Natural killer cell (primary cell): ENCODE measurements around the gene ALG13. TPM values are rescaled to one million over a fixed set of nuclear protein-coding genes. Genes with fewer than 3 reads are reported as not detected.

ENCODE experiments used
- ATAC-seq, 3 donors: fragments of 150-1000 bp in 2 of 3; fragments of 200-7000 bp in 1 of 3; cut with Tn5 transposase; 1 replicate in 1 of 3; 2 replicates in 2 of 3; pipeline ENCODE4 v1.10.0; 2021; ENCODE audit warnings: mild to moderate bottlenecking in 2 of 3, moderate library complexity in 2 of 3
- DNase-seq, 2 donors: peaks; one replicate each; pipeline versions ENCODE4 v3.0.0 to v3.0.0-alpha.2; 2013 to 2021; ENCODE audit warnings: mixed read lengths in 1 of 2
- H3K27ac ChIP-seq: one replicate; pipeline ENCODE4 v1.5.1; 2013; ENCODE audit warnings: mild to moderate bottlenecking, low read length
- H3K27me3 ChIP-seq: one replicate; pipeline ENCODE4 v1.6.1; 2013; ENCODE audit warnings: low read length; ENCODE audit not compliant: control insufficient read depth, insufficient read depth
- H3K36me3 ChIP-seq: one replicate; pipeline ENCODE4 v1.6.1; 2013; ENCODE audit warnings: low read length; ENCODE audit not compliant: control insufficient read depth, insufficient read depth
- H3K4me1 ChIP-seq: one replicate; pipeline ENCODE4 v1.6.1; 2013; ENCODE audit warnings: low read length; ENCODE audit not compliant: control insufficient read depth, insufficient read depth
- H3K4me3 ChIP-seq: one replicate; pipeline ENCODE4 v1.5.1; 2013; ENCODE audit warnings: low read length
- H3K9me3 ChIP-seq: one replicate; pipeline ENCODE4 v1.6.1; 2013; ENCODE audit warnings: low read length; ENCODE audit not compliant: control insufficient read depth, insufficient read depth
- H3K27ac Mint-ChIP-seq, 2 donors: one replicate each; pipeline ENCODE4 v1.8.0; 2022; ENCODE audit warnings: mild to moderate bottlenecking in 2 of 2, mixed read lengths in 2 of 2, moderate library complexity in 1 of 2
- H3K27me3 Mint-ChIP-seq, 2 donors: one replicate each; pipeline ENCODE4 v1.8.0; 2022; ENCODE audit warnings: low read depth in 2 of 2, mixed read lengths in 2 of 2
- H3K36me3 Mint-ChIP-seq: one replicate; pipeline ENCODE4 v1.8.0; 2022; ENCODE audit warnings: mixed read lengths
- H3K4me1 Mint-ChIP-seq, 2 donors: one replicate each; pipeline ENCODE4 v1.8.0; 2022; ENCODE audit warnings: mixed read lengths in 2 of 2
- H3K4me3 Mint-ChIP-seq: one replicate; pipeline ENCODE4 v1.8.0; 2022; ENCODE audit warnings: mild to moderate bottlenecking, moderate library complexity, mixed read lengths
- H3K9me3 Mint-ChIP-seq, 2 donors: one replicate each; pipeline ENCODE4 v1.8.0; 2022; ENCODE audit warnings: mixed read lengths in 2 of 2
- WGBS: methylation state at CpG from one replicate; pipeline ENCODE4 v1.1.7; 2013; ENCODE audit warnings: missing lambda C conversion rate; ENCODE audit not compliant: insufficient coverage; 5-methylcytosine and 5-hydroxymethylcytosine counted together
- intact Hi-C: fragments of 100-400 bp; cut with micrococcal nuclease; formaldehyde crosslinking; loops from one replicate; pipeline ENCODE4 v1.14.2; 2022
- total RNA-seq, 4 donors: library from RNA; stranded (reverse); fragments of 120-200 nt in 1 of 4; gene quantifications; one replicate each; pipeline versions ENCODE4 v1.2.3 to v1.2.4, GENCODE V29; 2013 to 2022
- TF ChIP-seq, protein P1 (sequence below): fragments of 200-600 bp; IDR thresholded peaks from one replicate; pipeline ENCODE4 v1.8.0; 2022; ENCODE audit warnings: antibody characterized with exemption

ALG13 gene
- total RNA-seq, 3 donors from 2014 or later (not counting 1 experiment from before 2014, with no cell fraction given): 57.3 to 120 (median 97.2) TPM

DNA sequence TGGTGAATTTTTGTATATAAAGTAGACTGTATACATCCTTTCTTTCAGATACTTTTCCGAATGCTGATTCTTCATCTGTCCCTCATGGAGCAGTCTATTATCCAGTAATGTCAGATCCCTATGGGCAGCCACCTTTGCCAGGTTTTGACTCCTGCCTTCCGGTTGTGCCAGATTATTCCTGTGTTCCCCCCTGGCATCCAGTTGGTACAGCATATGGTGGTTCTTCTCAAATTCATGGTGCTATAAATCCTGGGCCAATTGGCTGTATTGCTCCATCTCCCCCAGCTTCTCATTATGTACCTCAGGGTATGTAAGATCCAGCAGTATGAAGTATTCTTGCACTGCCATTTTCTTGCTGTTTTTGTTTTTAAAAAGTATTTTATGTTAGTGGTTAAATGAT is 78.7 kb downstream of the ALG13 start:
- DNase-seq (no peak), ATAC-seq (no peak)
- intact Hi-C loops: no loop called here
- H3K4me3 Mint-ChIP-seq: no peak overlapping the region
- Histone ChIP-seq H3K27me3 (no peaks in the 10 kb centered on the region), H3K27ac (no peak overlapping the region), H3K9me3 (no peaks in the 10 kb centered on the region), H3K4me1 (no peaks in the 10 kb centered on the region), H3K4me3 (no peak overlapping the region), H3K36me3 (no peaks in the 10 kb centered on the region)
- 100% methylated on average over 1 of the region's 2 CpGs for WGBS
- H3K27me3 Mint-ChIP-seq: no peaks in the 10 kb centered on the region
- H3K27ac Mint-ChIP-seq: no peak overlapping the region
- H3K36me3 Mint-ChIP-seq: no peaks in the 10 kb centered on the region
- no peaks in the 10 kb centered on the region for H3K9me3 Mint-ChIP-seq
- TF ChIP-seq, protein P1, sequence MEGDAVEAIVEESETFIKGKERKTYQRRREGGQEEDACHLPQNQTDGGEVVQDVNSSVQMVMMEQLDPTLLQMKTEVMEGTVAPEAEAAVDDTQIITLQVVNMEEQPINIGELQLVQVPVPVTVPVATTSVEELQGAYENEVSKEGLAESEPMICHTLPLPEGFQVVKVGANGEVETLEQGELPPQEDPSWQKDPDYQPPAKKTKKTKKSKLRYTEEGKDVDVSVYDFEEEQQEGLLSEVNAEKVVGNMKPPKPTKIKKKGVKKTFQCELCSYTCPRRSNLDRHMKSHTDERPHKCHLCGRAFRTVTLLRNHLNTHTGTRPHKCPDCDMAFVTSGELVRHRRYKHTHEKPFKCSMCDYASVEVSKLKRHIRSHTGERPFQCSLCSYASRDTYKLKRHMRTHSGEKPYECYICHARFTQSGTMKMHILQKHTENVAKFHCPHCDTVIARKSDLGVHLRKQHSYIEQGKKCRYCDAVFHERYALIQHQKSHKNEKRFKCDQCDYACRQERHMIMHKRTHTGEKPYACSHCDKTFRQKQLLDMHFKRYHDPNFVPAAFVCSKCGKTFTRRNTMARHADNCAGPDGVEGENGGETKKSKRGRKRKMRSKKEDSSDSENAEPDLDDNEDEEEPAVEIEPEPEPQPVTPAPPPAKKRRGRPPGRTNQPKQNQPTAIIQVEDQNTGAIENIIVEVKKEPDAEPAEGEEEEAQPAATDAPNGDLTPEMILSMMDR: no peak
- no peaks in the 10 kb centered on the region for H3K4me1 Mint-ChIP-seq

DNA sequence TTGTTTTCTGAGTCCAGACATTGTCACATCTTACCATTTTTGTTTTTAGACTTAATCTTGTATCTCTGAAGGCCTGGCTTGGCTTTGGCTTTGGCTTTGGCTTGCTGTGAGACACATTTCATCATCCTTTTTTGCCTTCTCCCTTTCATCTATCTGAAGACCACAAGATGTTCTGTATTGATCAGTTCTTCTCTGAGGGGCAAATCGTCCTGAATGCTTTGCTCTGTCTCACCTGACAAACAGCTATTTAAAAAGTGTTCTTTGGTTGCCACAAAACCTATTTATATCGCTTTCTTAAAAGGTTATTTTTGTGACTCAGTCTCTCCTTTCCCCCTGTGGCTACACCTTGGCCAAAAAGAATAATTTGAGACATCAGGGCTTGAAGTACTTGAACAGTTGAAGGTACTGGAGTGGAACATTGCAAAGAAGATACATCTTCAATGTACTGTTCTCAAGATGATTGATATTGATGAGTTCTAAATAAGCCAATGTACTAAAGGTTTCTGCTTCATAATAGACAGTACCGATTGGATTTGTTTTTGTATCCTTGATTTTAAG is 80.7 kb downstream of the ALG13 start:
- peak overlapping the region in 1 of 2 donors; percentile 21 for H3K27ac Mint-ChIP-seq
- TF ChIP-seq, protein P1: no peak
- no peaks in the 10 kb centered on the region for H3K4me1 Mint-ChIP-seq
- no peaks in the 10 kb centered on the region for H3K27me3 Mint-ChIP-seq
- H3K27me3 ChIP-seq: no peaks in the 10 kb centered on the region
- H3K36me3 Mint-ChIP-seq: no peaks in the 10 kb centered on the region
- intact Hi-C loops: no loop called here
- no peak overlapping the region for H3K4me3 ChIP-seq
- H3K4me3 Mint-ChIP-seq: no peak overlapping the region
- H3K9me3 Mint-ChIP-seq: no peaks in the 10 kb centered on the region
- no peaks in the 10 kb centered on the region for H3K4me1 ChIP-seq
- no peak for DNase-seq
- no peak for ATAC-seq
- no peak overlapping the region for H3K27ac ChIP-seq
- 83% methylated on average over 2 of the region's 3 CpGs for WGBS
- no peaks in the 10 kb centered on the region for H3K9me3 ChIP-seq
- H3K36me3 ChIP-seq: no peaks in the 10 kb centered on the region

DNA sequence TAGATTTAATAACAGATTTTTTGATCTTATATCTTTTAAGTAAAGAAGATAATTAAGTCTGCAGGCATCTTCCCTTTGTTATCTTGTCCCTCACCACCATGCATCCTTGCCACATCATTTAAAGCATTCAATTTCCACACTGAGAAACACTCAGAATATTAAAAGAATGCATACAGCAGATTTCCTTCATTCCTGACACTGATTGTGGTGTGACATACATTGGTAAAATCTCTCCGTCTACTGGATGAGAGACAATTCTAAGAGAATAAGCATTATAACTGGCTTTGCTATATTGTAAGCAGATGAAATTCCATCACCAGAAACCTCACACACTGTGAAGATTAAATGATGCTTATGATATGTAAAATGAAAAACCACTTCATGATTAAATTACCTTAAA is 97.6 kb downstream of the ALG13 start:
- Histone ChIP-seq H3K9me3 (no peaks in the 10 kb centered on the region), H3K36me3 (no peaks in the 10 kb centered on the region), H3K4me3 (no peak overlapping the region), H3K4me1 (no peaks in the 10 kb centered on the region), H3K27me3 (no peaks in the 10 kb centered on the region), H3K27ac (no peak overlapping the region)
- ATAC-seq: no peak
- DNase-seq: no peak
- no CpG with 5 or more reads among the region's 1 CpG for WGBS
- Mint-ChIP-seq H3K36me3 (no peaks in the 10 kb centered on the region), H3K27ac (no peak overlapping the region), H3K4me3 (no peak overlapping the region), H3K27me3 (no peaks in the 10 kb centered on the region), H3K4me1 (peaks cover 0 to 9% of the 10 kb centered on the region in 2 donors), H3K9me3 (no peaks in the 10 kb centered on the region)
- TF ChIP-seq, protein P1: no peak
- intact Hi-C loops: no loop called here

DNA sequence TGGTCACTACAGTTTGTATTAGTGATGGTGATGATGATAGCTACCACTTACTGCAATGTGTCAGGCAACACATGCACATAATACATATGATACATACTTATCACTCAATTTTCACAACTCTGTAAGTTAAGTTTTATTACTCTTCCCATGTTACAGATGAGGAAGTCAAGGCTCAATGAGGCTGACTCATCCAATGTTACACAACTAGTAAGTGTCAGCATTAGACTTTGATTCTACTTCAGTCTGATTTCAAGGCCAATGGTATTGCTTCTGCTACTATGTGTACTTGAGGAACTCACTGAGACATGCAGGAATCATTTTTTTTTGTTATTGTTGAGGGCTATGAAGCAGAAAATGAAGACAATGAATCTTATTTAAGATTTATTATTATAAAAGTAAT is 98.6 kb downstream of the ALG13 start:
- H3K4me3 Mint-ChIP-seq: no peak overlapping the region

More for the DNA sequence above, 98.6 kb downstream of the ALG13 start:
- no peaks in the 10 kb centered on the region for H3K36me3 ChIP-seq
- no peak for DNase-seq
- H3K9me3 Mint-ChIP-seq: no peaks in the 10 kb centered on the region
- no peak overlapping the region for H3K4me3 ChIP-seq
- intact Hi-C loops: no loop called here
- H3K9me3 ChIP-seq: no peaks in the 10 kb centered on the region
- ATAC-seq: no peak
- H3K4me1 Mint-ChIP-seq: peaks cover 0 to 9% of the 10 kb centered on the region in 2 donors
- TF ChIP-seq, protein P1: no peak
- H3K36me3 Mint-ChIP-seq: no peaks in the 10 kb centered on the region
- no peaks in the 10 kb centered on the region for H3K4me1 ChIP-seq
- H3K27me3 Mint-ChIP-seq: no peaks in the 10 kb centered on the region
- H3K27me3 ChIP-seq: no peaks in the 10 kb centered on the region
- no peak overlapping the region for H3K27ac Mint-ChIP-seq
- no peak overlapping the region for H3K27ac ChIP-seq
